Measurements from ENCODE around the gene PTPRG. TPM values are rescaled to one million over a fixed set of nuclear protein-coding genes. Genes with fewer than 3 reads are reported as not detected.
A peak's percentile ranks its signal among the peaks of the same experiment; 100 is the strongest.

Gene PTPRG
- total and polyA plus RNA-seq, 2 experiments from 2014 or later: 24.4 to 131 TPM

GRCh38 chr3:61572879-61573278, 11.5 kb downstream of the PTPRG start:
- no peaks in the 10 kb centered on the region for H3F3A ChIP-seq (replicated peaks; ENCODE audit: low read depth)
- no peaks in the 10 kb centered on the region for H3K9me3 Mint-ChIP-seq
- no peaks in the 10 kb centered on the region for H3K9me2 ChIP-seq (ENCODE audit: insufficient read depth)
- H3K27ac ChIP-seq (ENCODE audit: low read depth): no peak overlapping the region
- H3K4me1 Mint-ChIP-seq: peaks cover 85% of the 10 kb centered on the region
- H3K4me1 ChIP-seq (ENCODE audit: insufficient read depth): peaks cover 80% of the 10 kb centered on the region
- peaks cover 35% of the 10 kb centered on the region for H3K36me3 Mint-ChIP-seq (ENCODE audit: low read depth)
- DNase-seq (ENCODE audit: low spot score): no peak
- TF ChIP-seq ZNF331 (CRISPR knock-in tag; IDR thresholded peaks at IDR 0.05; ENCODE audit: low read depth) (no peak), EZH2phosphoT487 (IDR thresholded peaks at IDR 0.05; ENCODE audit: unreplicated experiment) (no peak), EZH2 (IDR thresholded peaks at IDR 0.05; ENCODE audit: low read depth, unreplicated experiment) (no peak), JUNB (IDR thresholded peaks at IDR 0.05; ENCODE audit: unreplicated experiment) (no peak), ZNF114 (CRISPR knock-in tag; IDR thresholded peaks at IDR 0.05) (no peak), ETS1 (IDR thresholded peaks at IDR 0.05) (no peak), POLR2AphosphoS5 (IDR thresholded peaks at IDR 0.05; ENCODE audit: low read depth) (no peak), STAT1 (IDR thresholded peaks at IDR 0.05; ENCODE audit: unreplicated experiment) (no peak), ZNF462 (CRISPR knock-in tag; IDR thresholded peaks at IDR 0.05) (no peak), NANOG (IDR thresholded peaks at IDR 0.05; ENCODE audit: borderline replicate concordance) (no peak), REST (IDR thresholded peaks at IDR 0.05; ENCODE audit: unreplicated experiment) (no peak), CREB1 (CRISPR knock-in tag; IDR thresholded peaks at IDR 0.05; ENCODE audit: low read depth) (no peak)
- TF ChIP-seq, protein P1, sequence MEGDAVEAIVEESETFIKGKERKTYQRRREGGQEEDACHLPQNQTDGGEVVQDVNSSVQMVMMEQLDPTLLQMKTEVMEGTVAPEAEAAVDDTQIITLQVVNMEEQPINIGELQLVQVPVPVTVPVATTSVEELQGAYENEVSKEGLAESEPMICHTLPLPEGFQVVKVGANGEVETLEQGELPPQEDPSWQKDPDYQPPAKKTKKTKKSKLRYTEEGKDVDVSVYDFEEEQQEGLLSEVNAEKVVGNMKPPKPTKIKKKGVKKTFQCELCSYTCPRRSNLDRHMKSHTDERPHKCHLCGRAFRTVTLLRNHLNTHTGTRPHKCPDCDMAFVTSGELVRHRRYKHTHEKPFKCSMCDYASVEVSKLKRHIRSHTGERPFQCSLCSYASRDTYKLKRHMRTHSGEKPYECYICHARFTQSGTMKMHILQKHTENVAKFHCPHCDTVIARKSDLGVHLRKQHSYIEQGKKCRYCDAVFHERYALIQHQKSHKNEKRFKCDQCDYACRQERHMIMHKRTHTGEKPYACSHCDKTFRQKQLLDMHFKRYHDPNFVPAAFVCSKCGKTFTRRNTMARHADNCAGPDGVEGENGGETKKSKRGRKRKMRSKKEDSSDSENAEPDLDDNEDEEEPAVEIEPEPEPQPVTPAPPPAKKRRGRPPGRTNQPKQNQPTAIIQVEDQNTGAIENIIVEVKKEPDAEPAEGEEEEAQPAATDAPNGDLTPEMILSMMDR (conservative IDR thresholded peaks at IDR 0.05; ENCODE audit: low read depth in 2 of 2): no peak
- H3K27me3 Mint-ChIP-seq (ENCODE audit: insufficient read depth, low read depth, poor library complexity): peaks cover 6% of the 10 kb centered on the region
- no peak overlapping the region for H3K27ac Mint-ChIP-seq
- no peak overlapping the region for H3K4me3 ChIP-seq
- no peak overlapping the region for H2AFZ ChIP-seq
- no peaks in the 10 kb centered on the region for H3K27me3 ChIP-seq (ENCODE audit: insufficient read depth)
- peaks cover 69% of the 10 kb centered on the region for H4K20me1 ChIP-seq (replicated peaks; ENCODE audit: insufficient read depth)
- no peak for ATAC-seq
- H3K4me2 ChIP-seq: 0 out of 2 replicates have a peak overlapping the region, but pooled peaks have one; percentile 70
- peaks cover 100% of the 10 kb centered on the region for H3K79me2 ChIP-seq (replicated peaks; ENCODE audit: insufficient read depth)
- no peaks in the 10 kb centered on the region for H3K36me3 ChIP-seq (ENCODE audit: insufficient read depth)
- H3K4me3 Mint-ChIP-seq: no peak overlapping the region; the same call in 2 of the 3 replicates

Measured in GM23338 (cell line).